Measurements from ENCODE around the gene KCTD17. TPM values are rescaled to one million over a fixed set of nuclear protein-coding genes. Genes with fewer than 3 reads are reported as not detected.

KCTD17 gene
- total RNA-seq, 1 experiment from 2014 or later = 11.7 TPM

- intact Hi-C loops (cut with micrococcal nuclease) = no loop called here
- POLR2A ChIA-PET = no interaction called here
- CTCF ChIA-PET = interaction anchor here (0.6 to 2.4 kb wide), 2 partner anchors 10 to 79 kb away, joined by 3 to 17 read pairs; no protein-coding TSS in a partner anchor
- Mint-ChIP-seq H3K4me3 (ENCODE audit: unreplicated experiment) (no peak overlapping the region), H3K4me1 (ENCODE audit: insufficient read depth, unreplicated experiment) (peaks cover 6% of the 10 kb centered on the region), H3K27ac (ENCODE audit: low read depth, unreplicated experiment) (no peak overlapping the region), H3K27me3 (ENCODE audit: insufficient read depth, unreplicated experiment) (no peaks in the 10 kb centered on the region), H3K36me3 (ENCODE audit: insufficient read depth, unreplicated experiment) (peaks cover 20% of the 10 kb centered on the region), H3K9me3 (ENCODE audit: unreplicated experiment) (no peaks in the 10 kb centered on the region)
- DNase-seq (ENCODE audit: unreplicated experiment) = no peak
- TF ChIP-seq, protein P1, sequence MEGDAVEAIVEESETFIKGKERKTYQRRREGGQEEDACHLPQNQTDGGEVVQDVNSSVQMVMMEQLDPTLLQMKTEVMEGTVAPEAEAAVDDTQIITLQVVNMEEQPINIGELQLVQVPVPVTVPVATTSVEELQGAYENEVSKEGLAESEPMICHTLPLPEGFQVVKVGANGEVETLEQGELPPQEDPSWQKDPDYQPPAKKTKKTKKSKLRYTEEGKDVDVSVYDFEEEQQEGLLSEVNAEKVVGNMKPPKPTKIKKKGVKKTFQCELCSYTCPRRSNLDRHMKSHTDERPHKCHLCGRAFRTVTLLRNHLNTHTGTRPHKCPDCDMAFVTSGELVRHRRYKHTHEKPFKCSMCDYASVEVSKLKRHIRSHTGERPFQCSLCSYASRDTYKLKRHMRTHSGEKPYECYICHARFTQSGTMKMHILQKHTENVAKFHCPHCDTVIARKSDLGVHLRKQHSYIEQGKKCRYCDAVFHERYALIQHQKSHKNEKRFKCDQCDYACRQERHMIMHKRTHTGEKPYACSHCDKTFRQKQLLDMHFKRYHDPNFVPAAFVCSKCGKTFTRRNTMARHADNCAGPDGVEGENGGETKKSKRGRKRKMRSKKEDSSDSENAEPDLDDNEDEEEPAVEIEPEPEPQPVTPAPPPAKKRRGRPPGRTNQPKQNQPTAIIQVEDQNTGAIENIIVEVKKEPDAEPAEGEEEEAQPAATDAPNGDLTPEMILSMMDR (IDR thresholded peaks at IDR 0.05; ENCODE audit: unreplicated experiment) = no peak
- no TSS peak for BruUV-seq (replicated peaks)
Measured at GRCh38 chr22:37054600-37055365, 3.2 kb downstream of the KCTD17 start.

GRCh38 chr22:37056246-37056645, 4.7 kb downstream of the KCTD17 start:
- ChIA-PET CTCF (interaction anchor here (2.4 kb wide), 1 partner anchor 12 kb away, joined by 17 read pairs; no protein-coding TSS in a partner anchor), POLR2A (interaction anchor here (0.5 to 0.6 kb wide), 2 partner anchors 301 to 414 kb away, joined by 3 read pairs; no protein-coding TSS in a partner anchor)
- BruUV-seq (replicated peaks) = no TSS peak
- DNase-seq (ENCODE audit: unreplicated experiment) = no peak
- intact Hi-C loops (cut with micrococcal nuclease) = no loop called here
- peaks cover 6% of the 10 kb centered on the region for H3K4me1 Mint-ChIP-seq (ENCODE audit: insufficient read depth, unreplicated experiment)
- no peak overlapping the region for H3K27ac Mint-ChIP-seq (ENCODE audit: low read depth, unreplicated experiment)
- TF ChIP-seq, protein P1 (IDR thresholded peaks at IDR 0.05; ENCODE audit: unreplicated experiment) = no peak
- no peaks in the 10 kb centered on the region for H3K27me3 Mint-ChIP-seq (ENCODE audit: insufficient read depth, unreplicated experiment)
- peaks cover 20% of the 10 kb centered on the region for H3K36me3 Mint-ChIP-seq (ENCODE audit: insufficient read depth, unreplicated experiment)
- H3K9me3 Mint-ChIP-seq (ENCODE audit: unreplicated experiment) = no peaks in the 10 kb centered on the region
- H3K4me3 Mint-ChIP-seq (ENCODE audit: unreplicated experiment) = no peak overlapping the region

GRCh38 chr22:37057226-37057625, 5.7 kb downstream of the KCTD17 start:
- no peaks in the 10 kb centered on the region for H3K27me3 Mint-ChIP-seq (ENCODE audit: insufficient read depth, unreplicated experiment)
- H3K4me3 Mint-ChIP-seq (ENCODE audit: unreplicated experiment) = no peak overlapping the region
- intact Hi-C loops (cut with micrococcal nuclease) = no loop called here
- BruUV-seq (replicated peaks) = no TSS peak
- CTCF ChIA-PET = no interaction called here
- POLR2A ChIA-PET = no interaction called here
- TF ChIP-seq, protein P1 (IDR thresholded peaks at IDR 0.05; ENCODE audit: unreplicated experiment) = no peak
- H3K9me3 Mint-ChIP-seq (ENCODE audit: unreplicated experiment) = no peaks in the 10 kb centered on the region
- peaks cover 5% of the 10 kb centered on the region for H3K4me1 Mint-ChIP-seq (ENCODE audit: insufficient read depth, unreplicated experiment)
- DNase-seq (ENCODE audit: unreplicated experiment) = no peak
- no peak overlapping the region for H3K27ac Mint-ChIP-seq (ENCODE audit: low read depth, unreplicated experiment)
- H3K36me3 Mint-ChIP-seq (ENCODE audit: insufficient read depth, unreplicated experiment) = peaks cover 19% of the 10 kb centered on the region

- CTCF ChIA-PET = no interaction called here
- no peak overlapping the region for H3K27ac Mint-ChIP-seq (ENCODE audit: low read depth, unreplicated experiment)
- H3K4me1 Mint-ChIP-seq (ENCODE audit: insufficient read depth, unreplicated experiment) = no peaks in the 10 kb centered on the region
- no peaks in the 10 kb centered on the region for H3K9me3 Mint-ChIP-seq (ENCODE audit: unreplicated experiment)
- TF ChIP-seq, protein P1 (IDR thresholded peaks at IDR 0.05; ENCODE audit: unreplicated experiment) = no peak
- POLR2A ChIA-PET = no interaction called here
- no peak overlapping the region for H3K4me3 Mint-ChIP-seq (ENCODE audit: unreplicated experiment)
- H3K36me3 Mint-ChIP-seq (ENCODE audit: insufficient read depth, unreplicated experiment) = peaks cover 14% of the 10 kb centered on the region
- no peaks in the 10 kb centered on the region for H3K27me3 Mint-ChIP-seq (ENCODE audit: insufficient read depth, unreplicated experiment)
- no TSS peak for BruUV-seq (replicated peaks)
- DNase-seq (ENCODE audit: unreplicated experiment) = no peak
- intact Hi-C loops (cut with micrococcal nuclease) = no loop called here
Measured at GRCh38 chr22:37057796-37058510, 6.4 kb downstream of the KCTD17 start.
